ENCODE results near the gene ZDHHC14. TPM values are rescaled to one million over a fixed set of nuclear protein-coding genes. Genes with fewer than 3 reads are reported as not detected.

Gene ZDHHC14
- total RNA-seq, 2 donors from 2014 or later: 53.3 to 66.2 TPM

DNA sequence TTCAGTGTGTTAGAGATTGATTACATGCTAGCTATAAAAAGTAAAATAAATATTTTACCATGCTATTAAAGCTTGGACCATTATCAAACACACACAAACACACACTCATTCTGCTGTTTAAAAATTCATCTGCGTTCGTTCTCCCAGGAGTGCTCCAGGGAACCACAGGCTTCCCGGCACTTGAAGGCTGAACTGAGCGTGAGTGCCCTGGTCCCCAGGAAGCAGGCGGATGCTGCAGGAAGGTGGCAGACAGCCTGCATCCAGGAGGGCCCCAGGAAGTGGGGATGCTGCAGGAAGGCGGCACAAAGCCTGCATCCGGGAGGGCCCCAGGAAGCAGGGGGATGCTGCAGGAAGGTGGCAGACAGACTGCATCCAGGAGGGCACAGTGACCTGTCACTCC is 294.8 kb downstream of the ZDHHC14 start:
- Histone ChIP-seq H3K27me3 (replicated peaks; ENCODE audit: insufficient read depth) (no peaks in the 10 kb centered on the region), H3K27ac (no peak overlapping the region), H3K9me3 (no peaks in the 10 kb centered on the region), H3K4me3 (no peak overlapping the region), H3K36me3 (no peaks in the 10 kb centered on the region), H3K4me1 (replicated peaks) (no peaks in the 10 kb centered on the region)
- 39% methylated on average over 7 of the region's 7 CpGs for WGBS
- TF ChIP-seq POLR2A (IDR thresholded peaks at IDR 0.05) (no peak), POLR2AphosphoS5 (IDR thresholded peaks at IDR 0.05) (no peak)
- TF ChIP-seq, protein P1, sequence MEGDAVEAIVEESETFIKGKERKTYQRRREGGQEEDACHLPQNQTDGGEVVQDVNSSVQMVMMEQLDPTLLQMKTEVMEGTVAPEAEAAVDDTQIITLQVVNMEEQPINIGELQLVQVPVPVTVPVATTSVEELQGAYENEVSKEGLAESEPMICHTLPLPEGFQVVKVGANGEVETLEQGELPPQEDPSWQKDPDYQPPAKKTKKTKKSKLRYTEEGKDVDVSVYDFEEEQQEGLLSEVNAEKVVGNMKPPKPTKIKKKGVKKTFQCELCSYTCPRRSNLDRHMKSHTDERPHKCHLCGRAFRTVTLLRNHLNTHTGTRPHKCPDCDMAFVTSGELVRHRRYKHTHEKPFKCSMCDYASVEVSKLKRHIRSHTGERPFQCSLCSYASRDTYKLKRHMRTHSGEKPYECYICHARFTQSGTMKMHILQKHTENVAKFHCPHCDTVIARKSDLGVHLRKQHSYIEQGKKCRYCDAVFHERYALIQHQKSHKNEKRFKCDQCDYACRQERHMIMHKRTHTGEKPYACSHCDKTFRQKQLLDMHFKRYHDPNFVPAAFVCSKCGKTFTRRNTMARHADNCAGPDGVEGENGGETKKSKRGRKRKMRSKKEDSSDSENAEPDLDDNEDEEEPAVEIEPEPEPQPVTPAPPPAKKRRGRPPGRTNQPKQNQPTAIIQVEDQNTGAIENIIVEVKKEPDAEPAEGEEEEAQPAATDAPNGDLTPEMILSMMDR (IDR thresholded peaks at IDR 0.05): no peak
- intact Hi-C loops (cut with DNase I): no loop called here
- no peak for DNase-seq (ENCODE audit: low spot score)

DNA sequence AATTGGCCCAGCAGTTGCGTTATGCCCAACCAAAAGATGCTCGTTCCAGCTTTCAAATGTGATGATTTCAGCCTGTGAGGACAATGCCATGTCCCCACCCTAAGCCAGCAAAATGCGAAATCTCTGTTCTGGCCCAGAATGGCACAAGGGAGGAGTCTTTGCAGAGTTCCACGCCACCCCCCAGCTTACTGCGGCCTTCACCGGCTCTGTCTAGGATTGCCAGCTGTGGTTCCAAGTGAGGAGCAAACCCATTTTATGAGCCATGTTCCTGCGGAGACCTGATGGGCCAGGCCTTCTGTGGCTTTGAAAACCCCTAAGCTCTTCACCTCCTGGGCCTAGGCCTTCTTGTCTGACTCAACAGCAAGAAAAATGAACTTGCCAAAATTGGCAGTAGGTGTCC is 295.3 kb downstream of the ZDHHC14 start:
- Histone ChIP-seq H3K4me3 (no peak overlapping the region), H3K36me3 (no peaks in the 10 kb centered on the region), H3K4me1 (replicated peaks) (no peaks in the 10 kb centered on the region), H3K9me3 (no peaks in the 10 kb centered on the region), H3K27ac (no peak overlapping the region), H3K27me3 (replicated peaks; ENCODE audit: insufficient read depth) (no peaks in the 10 kb centered on the region)
- DNase-seq (ENCODE audit: low spot score): no peak
- no peak for TF ChIP-seq POLR2A (IDR thresholded peaks at IDR 0.05)
- TF ChIP-seq, protein P1 (IDR thresholded peaks at IDR 0.05): no peak
- TF ChIP-seq POLR2AphosphoS5 (IDR thresholded peaks at IDR 0.05): no peak
- WGBS: 81% methylated on average over 6 of the region's 7 CpGs
- intact Hi-C loops (cut with DNase I): no loop called here

DNA sequence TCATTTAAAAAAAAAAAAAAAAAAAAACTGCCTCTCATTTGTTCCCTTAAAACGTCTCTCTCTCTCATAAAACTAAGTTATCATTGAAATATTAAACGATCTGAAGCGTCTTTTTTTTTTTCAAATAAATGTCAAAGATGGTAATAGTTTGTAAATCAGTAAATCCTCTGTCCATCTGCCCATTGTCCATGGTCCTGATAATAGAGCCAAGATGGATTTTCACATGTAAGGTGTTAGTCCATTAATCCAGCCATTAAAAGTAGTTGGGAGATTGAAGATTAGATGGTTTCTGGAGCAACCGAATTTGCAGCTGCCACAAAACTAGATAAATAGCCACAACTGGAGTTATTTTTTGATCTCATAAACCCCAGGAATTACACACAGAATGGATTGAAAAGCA is 296.2 kb downstream of the ZDHHC14 start:
- no peaks in the 10 kb centered on the region for H3K9me3 ChIP-seq
- no peak for DNase-seq (ENCODE audit: low spot score)
- TF ChIP-seq, protein P1 (IDR thresholded peaks at IDR 0.05): no peak
- TF ChIP-seq POLR2A (IDR thresholded peaks at IDR 0.05): no peak
- H3K36me3 ChIP-seq: no peaks in the 10 kb centered on the region
- 47% methylated on average over 4 of the region's 4 CpGs for WGBS
- intact Hi-C loops (cut with DNase I): no loop called here
- H3K27me3 ChIP-seq (replicated peaks; ENCODE audit: insufficient read depth): no peaks in the 10 kb centered on the region
- H3K4me1 ChIP-seq (replicated peaks): no peaks in the 10 kb centered on the region
- H3K27ac ChIP-seq: no peak overlapping the region
- no peak overlapping the region for H3K4me3 ChIP-seq

DNA sequence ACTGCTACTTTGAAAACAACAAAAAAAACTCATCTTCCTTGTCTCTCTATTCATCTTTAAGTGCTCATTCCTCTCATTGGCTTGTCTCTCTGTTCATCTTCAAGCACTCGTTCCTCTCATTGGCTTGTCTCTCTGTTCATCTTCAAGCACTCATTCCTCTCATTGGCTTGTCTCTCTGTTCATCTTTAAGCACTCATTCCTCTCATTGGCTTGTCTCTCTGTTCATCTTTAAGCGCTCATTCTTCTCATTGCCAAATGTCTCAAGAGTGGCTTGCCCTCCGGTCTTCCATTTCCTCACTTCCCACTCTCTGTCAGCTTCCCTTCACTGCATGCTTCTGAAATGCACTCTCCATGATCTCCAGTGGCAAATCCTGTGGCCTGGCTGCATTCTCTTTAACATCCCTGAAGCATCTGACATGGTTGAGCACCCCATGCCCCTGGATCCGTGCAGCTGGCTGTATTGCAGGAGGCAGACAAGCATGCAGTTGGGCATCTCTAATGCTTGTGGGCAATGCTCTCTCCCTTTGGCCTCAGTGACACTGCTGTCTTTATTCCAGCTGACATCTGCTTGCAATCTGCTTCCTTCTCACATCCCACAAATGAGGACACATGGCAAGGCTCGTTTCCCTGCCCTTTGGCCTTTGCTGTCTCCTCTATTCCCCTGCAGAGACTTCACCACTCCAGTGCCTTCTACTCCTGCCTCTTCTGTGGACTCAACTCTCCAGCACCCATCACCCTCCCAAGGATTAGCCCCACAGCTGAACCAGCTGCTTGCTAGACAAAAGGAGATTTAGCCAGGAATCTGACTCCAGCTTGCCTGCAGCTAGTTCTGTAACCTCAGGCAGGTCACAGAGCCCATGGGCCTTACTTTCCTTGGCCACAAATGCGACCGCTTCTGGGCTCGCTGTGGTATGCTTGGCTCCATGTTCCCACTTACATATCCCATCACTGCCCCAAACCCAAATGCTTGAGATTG is 298.9 kb downstream of the ZDHHC14 start:
- no peaks in the 10 kb centered on the region for H3K4me1 ChIP-seq (replicated peaks)
- TF ChIP-seq POLR2AphosphoS5 (IDR thresholded peaks at IDR 0.05) (no peak), POLR2A (IDR thresholded peaks at IDR 0.05) (no peak)
- TF ChIP-seq, protein P1 (IDR thresholded peaks at IDR 0.05): no peak
- no peak overlapping the region for H3K27ac ChIP-seq
- H3K4me3 ChIP-seq: no peak overlapping the region
- intact Hi-C loops (cut with DNase I): no loop called here
- 91% methylated on average over 8 of the region's 8 CpGs for WGBS
- no peaks in the 10 kb centered on the region for H3K36me3 ChIP-seq
- DNase-seq (ENCODE audit: low spot score): no peak
- H3K9me3 ChIP-seq: no peaks in the 10 kb centered on the region
- no peaks in the 10 kb centered on the region for H3K27me3 ChIP-seq (replicated peaks; ENCODE audit: insufficient read depth)

Measured in prostate gland (tissue), 2 donors.